GM21381 (cell line): ENCODE results near the gene DYNC1LI2.
"Not testable (repeated sequence)": the region's sequence is repeated elsewhere in the genome, so short reads cannot be mapped to it uniquely, and the experiment has no call there.

Experiments
- ATAC-seq: cut with Tn5 transposase; IDR thresholded peaks from one replicate; pipeline ENCODE4 v1.9.1; 2021; ENCODE audit warnings: mild to moderate bottlenecking, moderate library complexity; ENCODE audit not compliant: unreplicated experiment

DYNC1LI2 gene

DNA sequence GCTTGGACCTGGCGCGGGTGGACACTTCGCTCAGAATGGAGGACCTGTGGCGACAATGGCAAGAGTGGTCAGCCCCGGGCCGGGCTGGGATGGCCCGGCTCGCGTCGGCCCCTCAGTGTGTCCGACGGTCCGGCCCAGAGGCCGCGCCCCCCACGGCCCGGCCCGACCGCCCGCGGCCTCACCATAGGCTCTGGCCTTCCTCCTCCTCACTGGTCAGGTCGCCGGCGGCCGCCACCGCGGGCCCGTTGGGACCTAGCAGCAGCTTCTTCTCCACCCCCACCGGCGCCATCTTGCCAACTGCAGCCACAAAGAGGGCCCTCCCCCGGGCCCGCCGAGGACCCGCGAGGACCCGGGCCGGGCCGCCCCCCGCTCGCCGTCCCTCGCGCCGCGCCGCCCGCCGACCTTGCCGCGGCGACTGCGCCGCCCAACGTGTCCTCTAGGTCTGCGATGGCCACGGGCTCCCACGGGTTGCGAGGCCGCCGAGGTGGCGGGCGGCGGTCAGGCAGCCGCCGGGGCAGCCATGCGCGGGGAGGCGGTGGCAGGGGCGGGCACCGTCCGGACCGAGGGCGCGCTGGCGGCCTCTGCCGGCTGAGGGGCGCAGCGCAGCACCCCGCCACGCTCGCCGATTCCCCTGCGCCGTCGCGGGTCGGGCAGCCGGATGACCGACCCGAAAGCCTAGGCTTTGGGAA, at the start of gene DYNC1LI2:
DYNC1LI2 (minus strand) TSS at position 307 of the 689 bp plus-strand sequence; CDS start at position 289, 18 bp downstream.
- ATAC-seq: peak; percentile 79

DNA sequence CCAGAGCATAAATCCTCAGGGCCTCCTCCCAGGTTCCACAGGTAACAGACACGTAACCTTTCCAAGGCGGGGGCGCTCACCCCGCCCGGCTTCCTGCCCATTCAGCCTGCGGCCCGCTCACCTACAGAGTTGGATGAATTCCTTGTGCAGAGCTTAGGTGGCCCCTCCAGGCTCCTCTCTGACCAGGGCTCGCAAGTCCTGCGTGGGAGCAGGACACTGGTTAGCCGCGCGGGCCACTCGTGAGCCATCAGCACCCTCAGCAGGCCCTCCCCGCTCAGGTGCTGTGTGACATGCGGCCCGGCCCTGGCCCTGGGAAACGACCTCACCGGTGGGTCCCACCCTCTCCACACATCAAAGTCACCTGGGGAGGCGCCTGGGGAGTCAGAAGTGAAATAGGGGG, 49.4 kb upstream of the DYNC1LI2 start:
- no peak for ATAC-seq

GRCh38 chr16:66798161-66798560, 46.8 kb upstream of the DYNC1LI2 start:
- ATAC-seq: no peak

- ATAC-seq: not testable (repeated sequence)
These were observed 42.6 kb upstream of the DYNC1LI2 start for GRCh38 chr16:66793984-66794383.

DNA sequence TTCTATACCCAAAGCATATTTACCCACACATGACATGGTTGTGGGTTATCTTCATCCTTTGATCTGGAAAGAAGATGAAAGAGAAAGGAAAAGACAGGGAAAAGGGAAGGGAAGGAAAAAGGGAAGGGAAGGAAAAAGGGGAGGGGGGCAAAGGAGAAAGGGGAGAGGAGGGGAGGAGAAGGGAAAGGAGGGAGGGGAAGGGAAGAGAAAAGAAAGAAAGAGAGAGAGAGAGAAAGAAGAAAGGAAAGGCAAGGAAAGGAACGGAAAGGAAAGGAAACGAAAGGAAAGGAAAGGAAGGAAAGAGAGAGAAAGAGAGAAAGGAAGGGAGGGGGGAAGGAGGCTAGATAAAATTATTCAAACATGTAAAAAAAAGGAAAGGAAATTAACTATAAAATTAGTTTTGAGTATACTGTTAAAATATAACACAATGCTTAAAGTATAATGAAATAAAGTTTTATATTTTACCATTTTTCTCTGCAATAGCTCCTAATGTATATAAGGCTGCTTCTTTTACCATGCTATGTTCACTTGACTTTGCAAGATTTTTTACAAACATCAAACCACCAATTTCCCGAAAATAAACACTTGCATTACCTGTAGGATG, 38.8 kb upstream of the DYNC1LI2 start:
- ATAC-seq: no peak

- no peak for ATAC-seq
These were observed 36.0 kb upstream of the DYNC1LI2 start for GRCh38 chr16:66787427-66787826.

DNA sequence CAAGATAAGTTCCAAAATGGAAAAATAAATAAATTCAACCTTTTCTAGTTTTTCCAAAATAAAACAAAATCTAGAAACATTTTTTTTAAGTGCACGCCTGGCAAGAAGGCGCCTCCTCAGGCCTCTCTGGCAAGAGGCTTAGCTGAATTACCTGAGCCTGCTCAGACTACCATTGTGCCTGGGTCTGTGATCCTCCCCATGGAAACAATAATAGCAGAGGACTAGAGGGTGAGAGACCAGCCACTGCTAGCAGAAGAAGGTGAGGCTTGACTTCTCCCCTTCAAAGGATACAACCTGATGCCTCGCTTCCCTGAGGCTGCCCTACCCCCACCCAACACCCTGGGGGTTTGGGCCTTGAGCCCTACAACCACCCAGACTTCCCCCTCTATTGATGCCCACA, 35.1 kb upstream of the DYNC1LI2 start:
- no peak for ATAC-seq

DNA sequence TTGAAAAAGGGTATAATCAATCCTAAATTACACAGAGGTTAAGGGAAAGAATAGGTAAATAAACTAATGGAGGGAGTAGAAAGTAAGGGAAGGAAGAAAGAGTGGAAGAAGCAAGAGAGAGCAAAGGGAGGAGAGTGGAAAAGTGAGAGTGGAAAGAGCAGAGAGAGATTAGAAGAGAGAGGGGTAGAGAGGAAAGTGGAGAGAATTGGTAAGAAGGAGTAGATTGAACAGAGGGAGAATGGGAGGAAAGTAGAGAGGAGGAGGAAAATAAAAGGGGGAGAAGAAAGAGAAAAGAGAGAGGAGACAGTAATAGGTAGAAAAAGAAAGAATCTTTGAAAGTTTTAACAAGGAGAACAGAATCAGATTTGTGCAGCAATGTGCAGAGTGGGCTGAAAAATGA, 25.0 kb upstream of the DYNC1LI2 start:
- ATAC-seq: no peak

DNA sequence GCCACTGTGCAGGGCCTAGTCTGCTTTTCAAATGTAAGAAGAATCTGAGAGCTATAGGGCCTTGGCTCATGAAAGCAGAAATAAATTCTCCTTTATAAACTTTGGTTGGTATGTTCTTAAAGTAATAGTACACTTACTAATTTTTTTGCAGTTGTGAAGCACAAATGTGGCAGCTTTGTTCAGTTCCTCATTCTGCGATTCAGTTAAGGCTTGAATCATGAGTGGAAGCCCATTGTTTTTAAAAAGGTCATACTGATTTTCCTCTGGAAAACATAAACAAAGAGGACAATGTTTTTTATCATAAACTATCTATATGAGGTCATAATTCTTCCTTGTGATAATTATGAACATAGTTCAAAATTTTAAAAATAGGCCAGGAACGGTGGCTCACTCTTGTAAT, 23.6 kb upstream of the DYNC1LI2 start:
- no peak for ATAC-seq

- no peak for ATAC-seq
These were observed 6.7 kb upstream of the DYNC1LI2 start for GRCh38 chr16:66758086-66758485.

DNA sequence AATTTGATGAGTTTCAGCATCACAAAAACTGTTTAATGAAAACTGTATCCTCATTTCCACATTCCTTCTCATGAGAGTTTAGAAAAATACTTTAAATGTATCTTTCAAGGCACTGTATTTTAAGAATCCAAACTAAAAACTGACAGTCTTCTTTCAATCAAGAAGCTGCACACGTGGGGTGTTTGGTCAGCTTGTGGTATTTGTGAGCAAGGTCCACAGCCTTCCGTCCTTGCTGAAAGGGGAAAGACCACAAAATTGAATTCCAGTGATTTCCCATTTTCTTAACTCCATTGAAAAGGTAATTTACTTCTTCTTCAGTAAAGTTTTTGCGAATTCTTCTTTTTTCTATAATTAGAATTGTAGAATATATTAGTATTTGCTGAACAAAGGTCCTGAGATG, 3.4 kb upstream of the DYNC1LI2 start:
- no peak for ATAC-seq

DNA sequence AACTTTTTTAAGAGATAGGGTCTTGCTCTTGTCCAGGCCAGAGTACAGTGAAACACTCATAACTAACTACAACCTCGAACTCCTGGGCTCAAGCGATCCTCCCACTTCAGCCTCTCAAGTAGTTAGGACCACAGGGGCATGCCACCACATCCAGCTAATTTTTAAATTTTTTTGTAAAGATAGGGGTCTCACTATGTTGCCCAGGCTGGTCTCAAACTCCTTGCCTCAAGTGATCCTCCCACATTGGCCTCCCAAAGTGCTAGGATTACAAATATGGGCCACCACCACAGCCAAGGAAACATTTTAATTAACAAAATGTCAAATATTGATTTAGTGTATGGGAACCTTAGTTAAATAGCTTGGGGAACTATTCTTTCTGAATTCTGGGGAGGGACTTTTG, 2.8 kb upstream of the DYNC1LI2 start:
- ATAC-seq: no peak

DNA sequence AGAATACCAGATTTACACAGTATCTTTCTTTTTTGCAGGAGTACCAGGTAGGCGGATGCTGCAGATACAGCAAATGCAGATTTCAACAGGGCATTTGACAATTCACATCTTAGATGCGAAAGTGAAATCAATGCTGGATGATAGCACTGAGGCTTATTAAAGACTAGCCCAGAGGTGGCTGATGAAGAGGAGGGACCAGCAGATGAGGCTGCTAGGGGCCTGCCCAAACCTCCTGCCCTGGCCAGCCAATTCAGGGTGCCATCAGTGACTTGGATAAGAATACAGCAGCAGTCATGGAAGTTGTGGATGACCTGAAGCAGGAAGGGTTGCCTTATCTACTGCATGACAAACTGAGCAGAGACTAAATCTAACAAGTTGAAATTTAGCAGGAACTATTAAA, 1.5 kb upstream of the DYNC1LI2 start:
- no peak for ATAC-seq

- no peak for ATAC-seq
These were observed 970 bp upstream of the DYNC1LI2 start for GRCh38 chr16:66752379-66752778.

DNA sequence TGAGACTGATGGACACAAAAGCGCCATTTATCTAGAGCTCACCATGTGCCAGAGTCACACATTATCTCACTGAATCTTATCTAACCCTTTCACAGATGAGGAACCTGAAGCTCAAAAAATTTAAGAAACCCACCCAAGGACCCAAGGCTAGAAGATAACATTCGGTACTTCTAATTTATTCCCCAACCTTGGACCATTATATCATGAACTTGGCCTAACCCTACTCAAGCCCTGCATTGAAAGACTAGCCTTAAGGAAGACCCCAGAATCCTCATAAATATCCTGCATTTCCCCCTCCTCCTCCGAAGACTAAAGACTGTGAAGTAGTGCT, 548 bp upstream of the DYNC1LI2 start:
- ATAC-seq: no peak

DNA sequence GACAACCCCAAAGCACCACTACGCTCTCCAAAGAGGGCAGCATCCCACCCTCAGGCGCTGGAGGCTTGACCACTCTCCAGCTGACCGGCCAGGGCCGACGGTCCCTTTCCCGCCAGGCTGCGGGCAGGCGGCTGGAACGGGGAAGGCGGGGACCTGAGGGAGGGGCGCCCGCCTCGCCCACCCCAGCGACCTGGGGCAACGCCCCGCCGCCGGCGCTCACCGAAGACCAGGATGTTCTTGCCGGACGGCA, 431 bp downstream of the DYNC1LI2 start:
- no peak for ATAC-seq

- peak; percentile 10 for ATAC-seq
These were observed 943 bp downstream of the DYNC1LI2 start for GRCh38 chr16:66750279-66751052.

DNA sequence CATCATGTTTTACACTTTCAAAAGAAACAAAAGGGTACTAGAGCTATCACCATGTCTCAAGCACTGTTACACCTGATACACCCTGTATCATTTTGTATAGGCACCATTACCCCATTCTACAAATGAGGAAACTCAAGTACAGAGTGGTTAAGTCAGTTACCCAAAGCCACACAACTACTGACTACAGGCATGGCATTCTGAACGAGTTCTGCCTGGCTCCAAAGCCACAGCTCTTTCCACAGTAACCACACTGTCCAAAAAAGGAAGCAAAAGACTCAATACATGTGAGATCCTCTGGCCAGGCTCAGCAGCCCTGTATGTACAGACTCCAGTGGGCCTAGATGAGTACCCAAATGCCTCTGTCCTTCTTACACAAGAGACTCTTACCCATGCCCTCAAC, 4.7 kb downstream of the DYNC1LI2 start:
- peak; percentile 57 for ATAC-seq

- no peak for ATAC-seq
These were observed 5.4 kb downstream of the DYNC1LI2 start for GRCh38 chr16:66746048-66746447.

DNA sequence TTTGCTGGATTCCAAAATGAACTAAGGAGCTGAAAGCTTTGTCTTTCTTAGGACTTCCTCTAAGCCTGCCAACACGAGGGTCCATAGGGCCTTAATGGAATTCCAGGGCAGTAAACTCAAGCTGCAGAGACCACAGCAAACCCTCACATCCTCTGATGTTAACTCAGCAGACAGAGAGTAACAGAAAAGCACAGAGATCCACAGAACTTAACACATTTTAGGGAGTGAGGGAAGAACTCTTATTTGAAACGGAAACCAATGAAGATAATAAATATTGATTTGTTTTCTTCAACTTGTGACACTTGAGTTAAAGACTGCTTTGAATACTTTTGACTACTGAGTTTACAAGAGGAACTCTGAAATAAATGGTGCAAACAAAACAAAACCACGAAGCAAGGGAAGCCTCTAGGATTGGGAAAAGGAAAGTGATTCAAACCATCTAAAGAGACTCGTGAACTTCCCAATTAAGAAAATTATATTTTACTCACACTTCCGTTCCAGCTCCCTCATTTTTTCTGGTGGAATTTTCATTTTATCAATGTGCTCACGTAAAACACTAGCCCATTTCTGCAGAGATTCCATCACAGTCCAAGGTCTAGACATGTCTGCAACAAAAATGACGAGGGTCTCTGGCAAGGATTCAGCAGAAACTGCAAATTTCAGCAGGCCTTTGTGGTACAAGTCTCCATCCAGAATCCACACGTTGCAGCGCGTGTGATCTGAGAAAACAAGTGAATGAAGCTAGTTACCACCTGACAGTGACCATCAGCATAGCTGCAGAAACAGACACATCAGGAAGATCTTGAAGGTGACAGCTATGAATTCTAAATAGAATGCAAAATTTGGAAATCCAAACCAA, 9.2 kb downstream of the DYNC1LI2 start:
- ATAC-seq: no peak

- ATAC-seq: no peak
These were observed 10.1 kb downstream of the DYNC1LI2 start for GRCh38 chr16:66741169-66741900.
